GM21619 (cell line): ENCODE results near the gene GPR162.

Experiments
- ATAC-seq: cut with Tn5 transposase; IDR thresholded peaks from one replicate; pipeline ENCODE4 v1.9.1; 2021; ENCODE audit not compliant: unreplicated experiment

Gene GPR162, protein sequence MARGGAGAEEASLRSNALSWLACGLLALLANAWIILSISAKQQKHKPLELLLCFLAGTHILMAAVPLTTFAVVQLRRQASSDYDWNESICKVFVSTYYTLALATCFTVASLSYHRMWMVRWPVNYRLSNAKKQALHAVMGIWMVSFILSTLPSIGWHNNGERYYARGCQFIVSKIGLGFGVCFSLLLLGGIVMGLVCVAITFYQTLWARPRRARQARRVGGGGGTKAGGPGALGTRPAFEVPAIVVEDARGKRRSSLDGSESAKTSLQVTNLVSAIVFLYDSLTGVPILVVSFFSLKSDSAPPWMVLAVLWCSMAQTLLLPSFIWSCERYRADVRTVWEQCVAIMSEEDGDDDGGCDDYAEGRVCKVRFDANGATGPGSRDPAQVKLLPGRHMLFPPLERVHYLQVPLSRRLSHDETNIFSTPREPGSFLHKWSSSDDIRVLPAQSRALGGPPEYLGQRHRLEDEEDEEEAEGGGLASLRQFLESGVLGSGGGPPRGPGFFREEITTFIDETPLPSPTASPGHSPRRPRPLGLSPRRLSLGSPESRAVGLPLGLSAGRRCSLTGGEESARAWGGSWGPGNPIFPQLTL

DNA sequence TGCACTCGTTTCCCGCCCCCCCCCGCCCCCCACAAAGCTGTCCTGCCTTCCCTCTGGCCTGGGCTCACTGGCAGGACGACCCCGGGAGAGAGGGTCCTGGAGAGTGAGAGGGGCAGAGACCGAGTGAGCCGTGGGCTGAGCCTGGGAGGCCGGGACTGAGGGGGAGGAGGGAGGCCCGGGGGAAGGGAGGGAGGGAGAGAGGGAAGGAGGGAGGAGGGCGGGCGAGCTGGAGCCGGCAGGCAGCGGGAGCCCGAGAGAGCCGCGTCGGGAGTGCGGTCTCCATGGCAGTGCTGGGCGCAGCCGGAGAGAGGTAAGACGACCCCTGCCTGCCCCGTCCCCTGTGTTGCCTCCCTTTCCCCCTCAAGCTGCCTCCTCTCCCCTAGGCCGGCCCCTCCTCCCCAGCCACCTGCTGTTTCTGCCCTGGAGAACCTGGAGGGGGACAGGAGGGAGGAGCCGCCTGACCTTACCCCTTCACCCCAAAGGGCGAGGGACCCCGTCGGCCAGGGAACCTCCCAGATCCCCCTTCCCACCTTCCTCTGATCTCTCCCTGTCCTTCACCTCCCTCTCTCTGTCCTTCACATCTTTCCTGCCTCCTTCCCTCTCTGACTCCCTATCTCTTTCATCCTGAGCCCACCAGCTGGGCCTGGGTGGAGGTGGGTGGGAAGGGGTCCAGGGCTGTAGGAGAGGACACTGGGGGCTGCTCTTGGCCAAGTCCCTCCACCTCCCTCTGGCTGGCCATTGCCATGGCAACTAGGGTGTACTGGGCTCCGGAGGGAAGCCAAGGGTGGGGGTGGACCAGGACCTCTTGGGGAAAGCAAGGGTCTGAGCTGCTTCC, at the start of gene GPR162:
Gene GPR162 (plus strand): TSS at position 231 of the 835 bp plus-strand sequence. CDS start 2,078 bp downstream, outside the sequence.
- no peak for ATAC-seq

DNA sequence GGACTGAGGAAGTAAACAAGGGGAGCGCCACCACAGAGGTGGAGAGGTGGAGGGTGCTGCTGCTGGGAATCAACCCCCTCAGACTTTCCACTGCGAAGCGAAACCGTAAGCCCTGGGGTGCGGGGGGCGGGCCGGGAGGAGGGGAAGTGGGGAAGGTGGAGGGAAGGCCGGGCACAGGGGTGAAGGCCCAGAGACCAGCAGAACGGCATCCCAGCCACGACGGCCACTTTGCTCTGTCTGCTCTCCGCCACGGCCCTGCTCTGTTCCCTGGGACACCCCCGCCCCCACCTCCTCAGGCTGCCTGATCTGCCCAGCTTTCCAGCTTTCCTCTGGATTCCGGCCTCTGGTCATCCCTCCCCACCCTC, 49.3 kb upstream of the GPR162 start, which contains the start of gene LAG3:
Gene LAG3 (plus strand): TSS at position 190 of the 365 bp plus-strand sequence. CDS start 333 bp downstream, outside the sequence.
- no peak for ATAC-seq

DNA sequence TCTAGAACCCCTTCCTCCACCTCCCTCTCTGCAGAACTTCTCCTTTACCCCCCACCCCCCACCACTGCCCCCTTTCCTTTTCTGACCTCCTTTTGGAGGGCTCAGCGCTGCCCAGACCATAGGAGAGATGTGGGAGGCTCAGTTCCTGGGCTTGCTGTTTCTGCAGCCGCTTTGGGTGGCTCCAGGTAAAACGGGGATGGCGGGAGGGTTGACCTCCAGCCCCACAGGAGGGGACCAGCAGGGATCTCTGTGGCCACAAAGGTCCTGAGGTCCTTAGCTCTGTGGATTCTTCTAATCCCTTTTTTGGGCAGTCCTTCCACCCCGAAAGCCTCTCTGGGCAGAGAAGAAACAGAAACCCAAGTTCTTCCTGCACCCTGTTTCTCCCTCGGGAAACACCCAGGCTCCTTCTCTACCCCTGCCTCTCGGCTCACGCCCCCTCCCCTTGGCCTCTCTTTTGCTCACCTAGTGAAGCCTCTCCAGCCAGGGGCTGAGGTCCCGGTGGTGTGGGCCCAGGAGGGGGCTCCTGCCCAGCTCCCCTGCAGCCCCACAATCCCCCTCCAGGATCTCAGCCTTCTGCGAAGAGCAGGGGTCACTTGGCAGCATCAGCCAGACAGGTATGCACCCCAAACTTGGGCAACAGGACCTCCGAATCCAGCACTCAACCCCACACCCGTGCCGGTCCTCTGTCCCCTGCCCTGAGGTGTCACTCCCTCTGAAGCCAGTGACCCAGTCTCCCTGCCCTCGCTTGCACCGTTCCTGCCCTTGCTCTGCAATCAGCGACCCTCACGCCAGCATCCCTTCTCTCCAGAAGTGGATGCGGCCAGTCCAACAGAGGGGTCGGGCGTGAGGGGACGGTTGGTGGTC, 48.7 kb upstream of the GPR162 start:
- no peak for ATAC-seq

DNA sequence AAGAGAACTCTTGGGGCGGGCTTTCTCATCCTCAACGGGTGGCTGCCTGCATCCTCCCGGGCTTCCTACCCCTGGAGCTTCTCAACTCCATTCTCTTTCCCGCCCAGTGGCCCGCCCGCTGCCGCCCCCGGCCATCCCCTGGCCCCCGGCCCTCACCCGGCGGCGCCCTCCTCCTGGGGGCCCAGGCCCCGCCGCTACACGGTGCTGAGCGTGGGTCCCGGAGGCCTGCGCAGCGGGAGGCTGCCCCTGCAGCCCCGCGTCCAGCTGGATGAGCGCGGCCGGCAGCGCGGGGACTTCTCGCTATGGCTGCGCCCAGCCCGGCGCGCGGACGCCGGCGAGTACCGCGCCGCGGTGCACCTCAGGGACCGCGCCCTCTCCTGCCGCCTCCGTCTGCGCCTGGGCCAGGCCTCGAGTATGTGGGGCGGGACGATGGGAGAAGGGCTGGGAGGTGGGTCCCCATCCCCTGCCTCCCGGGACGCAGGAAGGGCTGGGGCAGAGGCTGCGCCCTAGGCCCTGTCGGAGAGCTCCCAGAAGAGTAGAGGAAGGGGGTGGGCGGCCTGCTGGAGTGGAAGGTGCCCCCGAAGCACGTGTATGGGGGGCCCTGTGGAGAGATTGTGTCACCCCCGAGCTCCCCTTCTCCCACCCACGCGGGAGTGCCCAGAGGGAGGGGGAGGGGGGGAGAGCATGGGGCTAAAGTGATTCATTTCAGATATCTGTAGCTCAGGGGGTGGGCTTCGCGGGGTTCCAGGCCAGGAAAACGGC, 47.9 kb upstream of the GPR162 start:
- ATAC-seq: no peak

DNA sequence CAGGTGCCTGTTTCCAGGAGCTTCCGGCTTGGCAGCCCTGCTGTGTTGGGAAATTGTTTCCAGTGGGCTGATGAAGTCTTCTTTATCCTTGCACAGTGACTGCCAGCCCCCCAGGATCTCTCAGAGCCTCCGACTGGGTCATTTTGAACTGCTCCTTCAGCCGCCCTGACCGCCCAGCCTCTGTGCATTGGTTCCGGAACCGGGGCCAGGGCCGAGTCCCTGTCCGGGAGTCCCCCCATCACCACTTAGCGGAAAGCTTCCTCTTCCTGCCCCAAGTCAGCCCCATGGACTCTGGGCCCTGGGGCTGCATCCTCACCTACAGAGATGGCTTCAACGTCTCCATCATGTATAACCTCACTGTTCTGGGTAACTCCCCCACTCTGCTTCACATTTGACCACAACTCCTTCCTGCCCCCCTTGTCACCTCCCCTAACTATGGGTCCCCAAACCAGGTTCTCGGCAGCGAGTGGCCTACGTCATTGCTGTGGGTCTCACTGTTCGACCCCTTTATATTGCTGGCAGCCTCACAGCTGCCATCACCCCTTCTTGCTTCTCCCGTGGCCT, 47.0 kb upstream of the GPR162 start:
- no peak for ATAC-seq

DNA sequence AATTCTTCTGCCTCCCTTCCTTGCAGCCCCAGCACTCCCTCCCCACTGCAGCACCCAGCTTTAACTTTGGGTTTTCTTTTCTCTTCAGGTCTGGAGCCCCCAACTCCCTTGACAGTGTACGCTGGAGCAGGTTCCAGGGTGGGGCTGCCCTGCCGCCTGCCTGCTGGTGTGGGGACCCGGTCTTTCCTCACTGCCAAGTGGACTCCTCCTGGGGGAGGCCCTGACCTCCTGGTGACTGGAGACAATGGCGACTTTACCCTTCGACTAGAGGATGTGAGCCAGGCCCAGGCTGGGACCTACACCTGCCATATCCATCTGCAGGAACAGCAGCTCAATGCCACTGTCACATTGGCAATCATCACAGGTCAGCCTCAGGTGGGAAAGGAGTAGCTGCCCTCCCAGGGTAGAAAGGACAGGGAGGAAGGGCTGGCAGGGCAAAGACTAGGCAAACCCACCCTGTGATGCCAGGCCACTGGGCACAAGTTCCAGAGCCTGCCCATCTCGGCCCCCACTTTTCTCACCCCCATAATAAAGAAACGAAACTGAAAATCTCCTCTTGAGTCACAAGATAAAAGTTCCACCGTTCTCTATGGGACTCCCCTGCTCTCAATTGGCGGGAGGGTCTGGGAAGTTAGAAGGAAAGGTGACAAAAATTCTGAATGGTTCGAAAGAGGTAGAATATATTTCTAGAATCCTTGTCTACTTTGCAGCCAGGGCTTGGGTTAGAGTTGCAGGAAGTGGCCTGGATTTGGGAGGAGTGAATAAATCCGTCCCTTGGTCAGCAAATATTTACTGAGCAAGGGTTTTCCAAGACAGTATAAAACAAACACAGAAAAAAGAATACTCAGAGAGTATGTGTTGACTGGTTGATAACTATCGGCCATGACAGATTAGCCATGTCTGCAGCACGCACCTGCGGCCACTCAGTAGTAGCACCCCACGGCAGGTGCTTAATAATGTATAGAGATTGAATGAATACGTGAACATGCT, 46.1 kb upstream of the GPR162 start:
- no peak for ATAC-seq

DNA sequence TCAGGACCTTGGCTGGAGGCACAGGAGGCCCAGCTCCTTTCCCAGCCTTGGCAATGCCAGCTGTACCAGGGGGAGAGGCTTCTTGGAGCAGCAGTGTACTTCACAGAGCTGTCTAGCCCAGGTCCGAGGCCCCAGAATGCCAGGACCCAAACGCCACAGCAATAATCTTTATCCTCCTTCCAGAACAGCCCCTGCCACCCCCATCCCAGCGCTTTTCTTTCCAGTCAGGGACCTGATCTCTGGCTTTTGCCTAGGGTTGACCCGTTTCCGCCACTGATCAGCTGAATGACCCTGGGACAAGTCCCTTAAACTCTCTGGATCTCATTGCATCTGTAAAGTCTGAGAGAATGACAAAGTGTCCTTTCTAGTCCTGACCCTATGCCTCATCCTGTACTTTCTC, 44.2 kb upstream of the GPR162 start:
- no peak for ATAC-seq

DNA sequence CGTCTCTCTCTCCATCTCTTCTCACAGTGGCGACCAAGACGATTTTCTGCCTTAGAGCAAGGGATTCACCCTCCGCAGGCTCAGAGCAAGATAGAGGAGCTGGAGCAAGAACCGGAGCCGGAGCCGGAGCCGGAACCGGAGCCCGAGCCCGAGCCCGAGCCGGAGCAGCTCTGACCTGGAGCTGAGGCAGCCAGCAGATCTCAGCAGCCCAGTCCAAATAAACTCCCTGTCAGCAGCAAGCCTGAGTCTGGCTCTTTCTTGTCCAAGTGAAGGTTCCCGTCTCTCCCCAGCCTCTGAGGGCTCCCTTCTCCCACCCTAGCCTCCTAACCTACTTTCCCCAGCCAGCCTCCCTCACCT, 43.4 kb upstream of the GPR162 start:
- ATAC-seq: no peak

DNA sequence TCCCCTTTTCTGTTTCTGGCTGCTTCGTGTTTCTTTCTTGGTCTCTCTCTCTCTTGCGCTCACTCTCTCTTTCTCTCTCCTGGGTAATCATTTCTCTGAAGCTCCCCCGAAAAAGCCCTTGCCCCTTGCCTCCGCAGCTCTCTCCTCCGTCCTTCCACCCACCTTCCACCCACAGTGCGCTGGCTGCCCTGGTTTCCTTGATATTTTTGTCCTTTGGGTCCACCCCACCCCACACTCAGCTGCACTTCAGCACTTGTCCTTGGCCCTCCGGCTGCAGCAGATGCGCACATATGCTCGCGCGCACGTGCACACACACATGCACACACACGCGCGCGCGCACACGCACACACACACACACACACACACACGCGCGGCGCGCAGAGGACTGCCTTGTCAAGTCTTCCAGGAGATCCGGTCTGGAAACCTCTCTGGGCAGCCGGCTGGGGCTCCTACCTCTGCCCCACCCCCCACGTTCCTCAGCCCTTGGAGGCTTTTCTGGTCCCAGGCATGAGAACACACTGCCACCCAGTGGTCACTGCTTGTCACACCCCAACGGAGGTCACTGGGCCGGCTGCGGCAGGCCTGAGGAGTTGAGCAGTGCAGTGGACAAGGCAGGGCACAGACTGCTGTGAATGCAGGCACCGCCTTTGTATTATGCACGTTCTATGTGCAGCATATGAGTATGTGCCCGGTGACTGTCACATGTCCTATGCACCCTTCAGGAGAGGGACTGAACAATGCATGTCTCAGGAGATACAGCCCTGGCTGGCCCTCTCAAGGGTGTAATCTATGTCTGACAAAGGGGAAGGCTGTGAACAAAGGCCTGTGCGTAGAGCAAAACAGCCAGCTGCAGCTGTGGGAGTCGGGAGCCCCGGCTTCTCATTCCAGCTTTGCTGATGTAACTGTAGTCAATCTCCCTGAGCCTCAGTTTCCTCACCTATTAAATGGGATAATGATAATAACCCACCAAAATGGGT, 42.8 kb upstream of the GPR162 start:
- peak; percentile 87 for ATAC-seq

DNA sequence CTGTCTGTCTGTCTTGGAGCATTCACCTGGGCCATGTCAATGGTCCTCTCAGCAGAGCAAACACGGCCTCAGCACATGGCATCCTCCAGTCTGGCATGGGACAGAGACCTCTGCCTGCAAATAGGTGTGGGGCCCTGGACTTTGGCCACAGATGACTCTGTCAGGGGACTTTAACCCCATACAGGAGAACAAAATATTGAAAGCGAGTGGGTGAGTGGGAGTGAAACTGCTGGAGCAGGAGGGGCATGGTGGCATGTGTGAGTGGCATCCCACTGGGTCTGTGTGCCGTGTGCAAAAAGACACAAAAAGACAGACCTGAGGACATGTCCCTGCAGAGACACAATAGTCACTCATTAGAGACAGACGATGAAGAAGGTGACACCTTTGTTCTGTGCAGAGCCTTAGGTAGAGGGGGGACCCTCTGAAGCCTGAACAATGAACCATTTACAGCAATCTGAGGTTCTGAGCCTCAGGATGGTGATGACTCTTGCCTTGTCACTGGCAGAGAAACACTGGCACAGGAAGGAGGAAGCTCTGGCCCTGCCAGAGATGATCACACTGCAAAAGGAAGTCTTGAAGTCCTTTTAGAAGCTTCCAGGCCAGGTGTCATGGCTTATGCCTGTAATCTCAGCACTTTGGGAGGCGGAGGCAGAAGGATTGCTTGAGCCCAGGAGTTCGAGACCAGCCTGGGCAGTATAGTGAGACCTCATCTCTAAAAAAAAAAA, 41.8 kb upstream of the GPR162 start:
- ATAC-seq: no peak

DNA sequence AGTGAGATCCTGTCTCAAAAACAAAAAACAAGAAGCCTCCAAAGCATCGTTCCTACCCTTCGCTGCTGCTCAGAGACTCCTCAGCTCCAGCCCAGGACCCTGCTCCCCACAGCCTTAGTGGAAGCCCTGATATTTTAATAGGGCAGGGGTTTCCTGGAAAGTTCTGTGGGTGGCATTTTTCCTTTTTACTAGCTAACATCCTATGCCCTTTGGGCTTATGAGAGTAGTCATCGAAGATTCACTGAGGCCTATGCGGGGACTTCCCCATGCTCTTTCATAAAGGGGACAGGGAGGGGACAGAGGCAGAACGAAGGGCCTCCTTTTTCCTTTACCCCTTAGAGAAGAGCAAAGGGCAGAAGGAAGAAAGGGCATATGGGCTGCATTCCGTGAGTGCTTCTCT, 41.0 kb upstream of the GPR162 start:
- ATAC-seq: no peak

DNA sequence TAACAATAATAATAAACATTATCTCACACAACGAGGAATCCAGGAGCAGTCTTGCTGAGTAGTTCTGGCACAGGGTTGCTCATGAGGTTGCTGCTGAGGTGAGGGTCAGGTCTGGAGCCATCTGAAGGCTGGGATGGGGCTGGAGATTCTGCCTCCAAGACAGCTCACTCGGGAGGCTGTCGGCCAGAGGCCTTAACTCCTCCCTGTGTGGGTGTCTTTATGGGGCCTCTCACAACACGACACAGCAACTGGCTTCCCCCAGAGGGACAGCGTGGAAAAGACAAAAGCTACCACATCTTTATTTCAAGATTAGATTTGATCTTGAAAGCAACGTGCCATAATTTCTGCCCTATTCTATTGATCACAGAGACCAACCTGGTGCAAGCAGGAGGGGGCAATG, 39.5 kb upstream of the GPR162 start:
- no peak for ATAC-seq

DNA sequence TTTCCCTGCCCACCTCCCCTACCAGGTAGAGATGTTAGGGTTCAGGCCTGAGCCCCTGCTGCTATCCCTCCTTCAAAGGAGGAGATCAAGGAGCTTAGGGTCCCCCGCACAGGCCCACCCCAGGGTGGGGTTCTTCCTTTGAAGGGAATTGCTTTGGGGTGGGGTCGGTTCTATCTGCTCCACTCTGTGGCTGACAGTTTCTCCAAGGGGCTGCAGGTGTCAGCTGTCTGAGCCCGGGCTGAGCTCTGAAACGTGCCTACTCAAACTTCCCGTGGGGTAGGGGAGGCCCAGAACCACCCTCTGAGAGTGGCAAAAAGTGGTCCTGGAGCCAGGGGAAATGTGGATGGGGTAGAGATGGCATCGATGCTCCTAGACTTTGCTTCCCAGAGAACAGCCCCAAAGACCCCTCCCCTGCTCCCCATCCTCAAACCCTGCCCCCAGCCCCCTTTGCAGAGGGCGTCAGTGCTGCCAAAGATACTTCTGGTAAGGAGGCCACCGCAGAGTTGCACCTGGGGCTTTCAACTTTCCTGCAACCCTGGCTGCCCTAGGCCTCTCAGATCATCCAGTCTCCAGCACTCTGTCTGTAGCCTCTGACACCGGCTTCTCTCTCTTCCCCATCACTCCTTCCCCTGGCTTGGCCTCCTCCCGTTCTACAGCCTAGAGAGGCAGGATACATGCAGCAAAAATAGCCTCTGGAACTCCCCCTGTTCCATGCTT, 38.6 kb upstream of the GPR162 start:
- no peak for ATAC-seq

DNA sequence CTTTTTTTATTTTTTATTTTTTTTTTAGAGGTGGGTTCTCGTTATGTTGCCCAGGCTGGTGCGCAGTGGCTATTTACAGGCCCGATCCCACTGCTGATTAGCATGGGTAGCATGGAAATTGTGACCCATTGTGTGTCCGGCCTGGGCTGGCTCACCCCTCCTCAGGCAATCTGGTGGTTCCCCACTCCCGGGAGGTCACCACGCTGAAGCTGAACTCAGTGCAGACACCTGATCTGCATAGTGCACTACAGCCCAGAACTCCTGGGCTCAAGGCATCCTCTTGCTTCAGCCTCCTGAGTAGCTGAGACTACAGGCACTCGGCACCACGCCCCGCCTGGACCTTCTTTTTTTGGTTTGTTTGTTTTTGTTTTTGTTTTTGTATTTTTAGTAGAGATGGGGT, 37.8 kb upstream of the GPR162 start:
- no peak for ATAC-seq

DNA sequence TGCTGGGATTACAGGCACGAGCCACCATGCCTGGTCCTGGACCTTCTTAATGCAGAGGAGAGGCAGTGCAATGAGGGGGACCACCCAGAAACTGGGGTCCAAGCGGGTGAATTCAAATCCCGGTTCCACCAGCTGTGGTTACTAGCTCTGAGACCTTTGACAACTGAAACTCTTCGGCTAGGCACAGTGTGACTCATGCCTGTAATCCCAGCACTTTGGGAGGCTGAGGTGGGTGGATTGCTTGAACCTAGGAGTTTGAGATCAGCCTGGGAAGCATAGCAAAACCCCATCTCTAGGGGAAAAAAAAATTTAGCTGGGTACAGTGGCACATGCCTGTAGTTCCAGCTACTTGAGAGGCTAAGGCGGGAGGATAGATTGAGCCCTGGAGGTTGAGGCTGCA, 37.3 kb upstream of the GPR162 start:
- ATAC-seq: no peak

DNA sequence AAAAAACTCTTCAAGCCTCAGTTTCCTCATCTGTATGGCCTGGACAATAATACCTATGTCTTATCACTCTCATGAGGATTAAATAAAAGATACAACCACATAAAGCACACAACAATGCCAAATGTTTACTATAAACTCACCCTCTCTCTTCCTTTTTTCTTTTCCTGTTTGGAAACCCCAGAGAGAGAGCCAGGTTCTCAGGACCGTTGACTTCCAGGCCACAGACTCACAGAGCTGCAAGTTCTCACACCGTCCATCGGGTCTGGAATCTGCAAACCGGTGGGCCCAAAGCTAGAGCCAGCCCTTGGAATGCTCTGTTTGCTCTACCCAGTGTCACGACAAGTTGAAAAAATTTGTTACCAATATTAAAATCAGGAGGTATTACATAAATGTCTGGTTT, 36.9 kb upstream of the GPR162 start:
- ATAC-seq: no peak
